ENCODE results near the gene COL1A1. TPM values are rescaled to one million over a fixed set of nuclear protein-coding genes. Genes with fewer than 3 reads are reported as not detected.
A peak's percentile ranks its signal among the peaks of the same experiment; 100 is the strongest.

COL1A1 gene
- 104 and 112 TPM in 2 replicates for total RNA-seq (2021)
- long read RNA-seq, full-length matches to known transcripts, result 376 of 477 reads
- long read RNA-seq, partial matches to known transcripts, result 64 of 477 reads
- long read RNA-seq, other reads (novel, unspliced or antisense), result 37 of 477 reads

GRCh38 chr17:50201276-50201854 lies at the start of gene COL1A1:
TSS of gene COL1A1 (minus strand) at chr17:50201631. CDS start at chr17:50201513, 118 bp downstream.
- Histone ChIP-seq H2BK15ac (ENCODE audit: low read depth, low read length) (no peak within 1 kb of the TSS), H4K20me1 (ENCODE audit: control insufficient read depth, insufficient read depth, insufficient read length) (no peaks in the 10 kb centered on the region), H3K18ac (ENCODE audit: insufficient read length, low read depth, low read length) (no peak within 1 kb of the TSS), H2BK5ac (ENCODE audit: insufficient read length, low read length) (no peak within 1 kb of the TSS), H4K91ac (ENCODE audit: insufficient read length, low read depth, low read length) (no peak within 1 kb of the TSS), H3T11ph (ENCODE audit: low read length) (no peak within 1 kb of the TSS), H2BK120ac (ENCODE audit: low read depth, low read length, poor library complexity, severe bottlenecking) (no peak within 1 kb of the TSS), H3K4ac (ENCODE audit: low read depth, low read length) (no peak within 1 kb of the TSS), H3K9ac (ENCODE audit: extremely low read depth, insufficient read length, low read length) (no peak within 1 kb of the TSS), H3K4me1 (ENCODE audit: insufficient read depth, low read length) (no peaks in the 10 kb centered on the region), H3K4me2 (ENCODE audit: insufficient read depth, insufficient read length, low read length) (peak within 1 kb of the TSS; percentile 63), H3K27ac (ENCODE audit: insufficient read length, low read depth, low read length) (no peak within 1 kb of the TSS), H4K8ac (replicated peaks; ENCODE audit: insufficient read length, low read depth, low read length) (no peak within 1 kb of the TSS), H3K23me2 (ENCODE audit: insufficient read length, low read depth, low read length, poor library complexity, severe bottlenecking) (peaks cover 15% of the 10 kb centered on the region), H2BK20ac (ENCODE audit: low read depth, low read length, poor library complexity, severe bottlenecking) (no peak within 1 kb of the TSS), H2AK5ac (ENCODE audit: insufficient read length, low read length) (no peak within 1 kb of the TSS), H3K79me2 (ENCODE audit: insufficient read depth, low read length) (no peaks in the 10 kb centered on the region), H2BK12ac (ENCODE audit: insufficient read length, low read depth, low read length) (no peak within 1 kb of the TSS), H3K27me3 (ENCODE audit: insufficient read depth, low read length) (peaks cover 7% of the 10 kb centered on the region; the same call in 1 of the 2 replicates), H3K14ac (ENCODE audit: insufficient read depth, low read length) (no peak within 1 kb of the TSS), H3K23ac (ENCODE audit: insufficient read length, low read depth, low read length) (no peak within 1 kb of the TSS), H4K5ac (ENCODE audit: insufficient read length, low read depth, low read length) (no peak within 1 kb of the TSS), H3K9me3 (ENCODE audit: control insufficient read depth, low read depth, low read length) (no peaks in the 10 kb centered on the region), H3K79me1 (ENCODE audit: insufficient read depth, low read depth, low read length, poor library complexity, severe bottlenecking) (no peaks in the 10 kb centered on the region), H2AFZ (ENCODE audit: low read length) (no peak within 1 kb of the TSS), H3K56ac (ENCODE audit: insufficient read length, low read depth, low read length) (no peak within 1 kb of the TSS)
- Mint-ChIP-seq H3K27me3 (ENCODE audit: low read depth) (peaks cover 52% of the 10 kb centered on the region), H3K9me3 (no peaks in the 10 kb centered on the region; a peak in 3 of 5 replicates), H3K4me3 (peak within 1 kb of the TSS; percentile 81 to 88), H3K36me3 (ENCODE audit: insufficient read depth in 1 of 3, low read depth in 3 of 3) (peaks cover 0 to 26% (median 25%) of the 10 kb centered on the region in 3 experiments; a peak in 4 of 7 replicates), H3K27ac (peak within 1 kb of the TSS in 1 of 3 experiments; percentile 3; a peak in 2 of 7 replicates), H3K4me1 (peaks cover 23 to 45% of the 10 kb centered on the region in 2 experiments)
- peak; percentile 74 for DNase-seq
- TF ChIP-seq CTCF (conservative IDR thresholded peaks at IDR 0.05), result no peak
- WGBS (ENCODE audit: extremely low coverage, insufficient read length, low lambda C conversion rate), result no CpG with 5 or more reads among the region's 34 CpGs

Measured in H9 (cell line).